K562 (cell line): ENCODE measurements around the gene TXNRD2.

Source experiments
- CBX2 ChIP-seq: fragments of 200-600 bp; sonication (generic); IDR thresholded peaks from one replicate; pipeline ENCODE4 v1.6.1; 2012; ENCODE audit warnings: mild to moderate bottlenecking, low read length, inconsistent platforms; ENCODE audit not compliant: insufficient read depth, poor library complexity, severe bottlenecking
- DPF2 ChIP-seq: fragments of 450-650 bp; IDR thresholded peaks from 2 replicates; pipeline ENCODE4 v1.6.1; 2016
- EGR1 ChIP-seq: fragments of 450-650 bp; conservative IDR thresholded peaks from 2 replicates; pipeline ENCODE4 v1.6.1; 2017; ENCODE audit warnings: mild to moderate bottlenecking
- ELF1 ChIP-seq: fragments of 200-800 bp; sonication (Bioruptor generic); IDR thresholded peaks from 2 replicates; pipeline ENCODE4 v1.6.1; 2016; ENCODE audit warnings: missing genetic modification characterization, missing compliant biosample characterization
- FOXK1 ChIP-seq: sonication (generic); formaldehyde crosslinking; IDR thresholded peaks from 2 replicates; pipeline ENCODE4 v1.8.0; 2022; ENCODE audit warnings: missing genetic modification reagents, mild to moderate bottlenecking, borderline replicate concordance
- JUND ChIP-seq, 2 experiments: IDR thresholded peaks; 2 replicates in 1 of 2; 3 replicates in 1 of 2; pipeline ENCODE4 v1.6.1; 2011; ENCODE audit warnings: borderline replicate concordance in 2 of 2, low read depth in 2 of 2, low read length in 2 of 2, improper control_type of control experiment in 1 of 2, missing biosample characterization in 1 of 2, missing genetic modification characterization in 1 of 2, missing genetic modification reagents in 1 of 2
- NR3C1 ChIP-seq: sonication (generic); formaldehyde crosslinking; IDR thresholded peaks from 2 replicates; pipeline ENCODE4 v1.8.1; 2022; ENCODE audit warnings: missing genetic modification reagents
- POLR2AphosphoS5 ChIP-seq: IDR thresholded peaks from 2 replicates; pipeline ENCODE4 v1.6.1; 2011; ENCODE audit warnings: mild to moderate bottlenecking, low read depth, low read length, moderate library complexity; ENCODE audit not compliant: control insufficient read depth, insufficient read depth
- RAD21 ChIP-seq, 2 experiments: fragments of 250-450 bp in 1 of 2; fragments of 450-650 bp in 1 of 2; sonication (Bioruptor Pico) in 1 of 2; formaldehyde crosslinking in 1 of 2; IDR thresholded peaks in 1 of 2; conservative IDR thresholded peaks in 1 of 2; 2 replicates each; pipeline versions ENCODE4 v1.4.0 to v1.8.0; 2020 to 2022; ENCODE audit warnings: mild to moderate bottlenecking in 2 of 2, moderate library complexity in 1 of 2
- SRSF1 ChIP-seq: fragments of 200-400 bp; formaldehyde crosslinking; IDR thresholded peaks from 2 replicates; pipeline ENCODE4 v1.6.1; 2017; ENCODE audit warnings: mild to moderate bottlenecking, low read depth, low read length, moderate library complexity
- TF ChIP-seq, protein P1 (sequence below): sonication (generic); formaldehyde crosslinking; IDR thresholded peaks from 2 replicates; pipeline ENCODE4 v1.8.1; 2023; ENCODE audit warnings: mild to moderate bottlenecking, missing genetic modification reagents, moderate library complexity
- TF ChIP-seq, protein P2 (sequence below): fragments of 450-650 bp; IDR thresholded peaks from 2 replicates; pipeline ENCODE4 v1.6.1; 2018; ENCODE audit not compliant: partially characterized antibody
- TF ChIP-seq, protein P3 (sequence below), 3 experiments: IDR thresholded peaks in 2 of 3; conservative IDR thresholded peaks in 1 of 3; 2 replicates each; pipeline ENCODE4 v1.5.1; 2011 to 2012; ENCODE audit warnings: low read length in 3 of 3, mild to moderate bottlenecking in 3 of 3, control low read depth in 2 of 3, improper control_type of control experiment in 1 of 3, inconsistent platforms in 1 of 3, low read depth in 1 of 3, mixed read lengths in 1 of 3, moderate library complexity in 1 of 3; ENCODE audit not compliant: insufficient read depth in 2 of 3

DNA sequence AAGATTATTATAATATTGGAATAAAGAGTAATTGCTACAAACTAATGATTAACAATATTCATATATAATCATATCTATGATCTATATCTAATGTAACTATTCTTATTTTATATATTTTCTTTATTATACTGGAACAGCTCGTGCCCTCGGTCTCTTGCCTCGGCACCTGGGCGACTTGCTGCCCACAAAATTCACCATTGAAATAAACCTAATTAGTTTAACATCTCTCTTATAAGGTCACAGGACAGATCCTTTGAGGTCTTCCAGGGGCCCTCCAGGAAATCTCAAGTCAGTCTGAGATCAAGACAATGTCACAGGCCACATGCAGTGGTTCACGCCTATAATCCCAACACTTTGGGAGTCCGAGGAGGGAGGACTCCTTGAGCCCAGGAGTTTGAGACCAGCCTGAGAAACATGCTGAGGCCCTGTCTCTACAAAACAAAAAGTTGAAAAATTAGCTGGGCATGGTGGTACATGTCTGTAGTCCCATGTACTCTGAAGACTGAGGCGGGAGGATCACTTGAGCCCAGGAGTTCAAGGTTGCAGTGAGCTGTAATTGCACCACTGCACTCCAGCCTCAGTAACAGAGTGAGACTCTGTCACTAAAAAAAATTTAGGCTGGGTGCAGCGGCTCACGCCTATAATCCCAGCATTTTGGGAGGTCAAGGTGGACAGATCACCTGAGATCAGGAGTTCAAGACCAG lies 6.6 kb upstream of the TXNRD2 start:
- no peak for TF ChIP-seq DPF2
- TF ChIP-seq, protein P1, sequence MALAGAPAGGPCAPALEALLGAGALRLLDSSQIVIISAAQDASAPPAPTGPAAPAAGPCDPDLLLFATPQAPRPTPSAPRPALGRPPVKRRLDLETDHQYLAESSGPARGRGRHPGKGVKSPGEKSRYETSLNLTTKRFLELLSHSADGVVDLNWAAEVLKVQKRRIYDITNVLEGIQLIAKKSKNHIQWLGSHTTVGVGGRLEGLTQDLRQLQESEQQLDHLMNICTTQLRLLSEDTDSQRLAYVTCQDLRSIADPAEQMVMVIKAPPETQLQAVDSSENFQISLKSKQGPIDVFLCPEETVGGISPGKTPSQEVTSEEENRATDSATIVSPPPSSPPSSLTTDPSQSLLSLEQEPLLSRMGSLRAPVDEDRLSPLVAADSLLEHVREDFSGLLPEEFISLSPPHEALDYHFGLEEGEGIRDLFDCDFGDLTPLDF (CRISPR knock-in tag), result no peak
- TF ChIP-seq, protein P2, sequence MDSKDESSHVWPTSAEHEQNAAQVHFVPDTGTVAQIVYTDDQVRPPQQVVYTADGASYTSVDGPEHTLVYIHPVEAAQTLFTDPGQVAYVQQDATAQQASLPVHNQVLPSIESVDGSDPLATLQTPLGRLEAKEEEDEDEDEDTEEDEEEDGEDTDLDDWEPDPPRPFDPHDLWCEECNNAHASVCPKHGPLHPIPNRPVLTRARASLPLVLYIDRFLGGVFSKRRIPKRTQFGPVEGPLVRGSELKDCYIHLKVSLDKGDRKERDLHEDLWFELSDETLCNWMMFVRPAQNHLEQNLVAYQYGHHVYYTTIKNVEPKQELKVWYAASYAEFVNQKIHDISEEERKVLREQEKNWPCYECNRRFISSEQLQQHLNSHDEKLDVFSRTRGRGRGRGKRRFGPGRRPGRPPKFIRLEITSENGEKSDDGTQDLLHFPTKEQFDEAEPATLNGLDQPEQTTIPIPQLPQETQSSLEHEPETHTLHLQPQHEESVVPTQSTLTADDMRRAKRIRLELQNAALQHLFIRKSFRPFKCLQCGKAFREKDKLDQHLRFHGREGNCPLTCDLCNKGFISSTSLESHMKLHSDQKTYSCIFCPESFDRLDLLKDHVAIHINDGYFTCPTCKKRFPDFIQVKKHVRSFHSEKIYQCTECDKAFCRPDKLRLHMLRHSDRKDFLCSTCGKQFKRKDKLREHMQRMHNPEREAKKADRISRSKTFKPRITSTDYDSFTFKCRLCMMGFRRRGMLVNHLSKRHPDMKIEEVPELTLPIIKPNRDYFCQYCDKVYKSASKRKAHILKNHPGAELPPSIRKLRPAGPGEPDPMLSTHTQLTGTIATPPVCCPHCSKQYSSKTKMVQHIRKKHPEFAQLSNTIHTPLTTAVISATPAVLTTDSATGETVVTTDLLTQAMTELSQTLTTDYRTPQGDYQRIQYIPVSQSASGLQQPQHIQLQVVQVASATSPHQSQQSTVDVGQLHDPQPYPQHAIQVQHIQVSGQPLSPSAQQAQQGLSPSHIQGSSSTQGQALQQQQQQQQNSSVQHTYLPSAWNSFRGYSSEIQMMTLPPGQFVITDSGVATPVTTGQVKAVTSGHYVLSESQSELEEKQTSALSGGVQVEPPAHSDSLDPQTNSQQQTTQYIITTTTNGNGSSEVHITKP, result no peak
- TF ChIP-seq CBX2, result no peak
- TF ChIP-seq EGR1, result no peak
- TF ChIP-seq JUND (IDR thresholded peaks at IDR 0.05; ENCODE audit: borderline replicate concordance, low read depth, low read length), result no peak
- TF ChIP-seq JUND (tag; IDR thresholded peaks at IDR 0.05; ENCODE audit: borderline replicate concordance, low read depth, low read length), result no peak
- TF ChIP-seq RAD21 (CRISPR knock-in tag; conservative IDR thresholded peaks at IDR 0.05 in 1 of 2, IDR thresholded peaks at IDR 0.05 in 1 of 2), result no peak
- TF ChIP-seq ELF1, result no peak
- TF ChIP-seq SRSF1, result no peak
- TF ChIP-seq POLR2AphosphoS5, result no peak
- no peak for TF ChIP-seq NR3C1 (CRISPR knock-in tag)
- TF ChIP-seq, protein P3, sequence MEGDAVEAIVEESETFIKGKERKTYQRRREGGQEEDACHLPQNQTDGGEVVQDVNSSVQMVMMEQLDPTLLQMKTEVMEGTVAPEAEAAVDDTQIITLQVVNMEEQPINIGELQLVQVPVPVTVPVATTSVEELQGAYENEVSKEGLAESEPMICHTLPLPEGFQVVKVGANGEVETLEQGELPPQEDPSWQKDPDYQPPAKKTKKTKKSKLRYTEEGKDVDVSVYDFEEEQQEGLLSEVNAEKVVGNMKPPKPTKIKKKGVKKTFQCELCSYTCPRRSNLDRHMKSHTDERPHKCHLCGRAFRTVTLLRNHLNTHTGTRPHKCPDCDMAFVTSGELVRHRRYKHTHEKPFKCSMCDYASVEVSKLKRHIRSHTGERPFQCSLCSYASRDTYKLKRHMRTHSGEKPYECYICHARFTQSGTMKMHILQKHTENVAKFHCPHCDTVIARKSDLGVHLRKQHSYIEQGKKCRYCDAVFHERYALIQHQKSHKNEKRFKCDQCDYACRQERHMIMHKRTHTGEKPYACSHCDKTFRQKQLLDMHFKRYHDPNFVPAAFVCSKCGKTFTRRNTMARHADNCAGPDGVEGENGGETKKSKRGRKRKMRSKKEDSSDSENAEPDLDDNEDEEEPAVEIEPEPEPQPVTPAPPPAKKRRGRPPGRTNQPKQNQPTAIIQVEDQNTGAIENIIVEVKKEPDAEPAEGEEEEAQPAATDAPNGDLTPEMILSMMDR (IDR thresholded peaks at IDR 0.05 in 2 of 3, conservative IDR thresholded peaks at IDR 0.05 in 1 of 3; ENCODE audit: insufficient read depth in 2 of 3, low read depth in 1 of 3, low read length in 3 of 3), result no peak
- TF ChIP-seq FOXK1 (CRISPR knock-in tag), result no peak
